GM12891 (cell line): ENCODE data around the gene FTO.

ENCODE experiments used
- POLR2A ChIP-seq: IDR thresholded peaks from 2 replicates; pipeline ENCODE4 v1.6.1; 2011; ENCODE audit warnings: low read depth, low read length, control low read depth
- TAF1 ChIP-seq: IDR thresholded peaks from 2 replicates; pipeline ENCODE4 v1.6.1; 2011; ENCODE audit warnings: low read depth, low read length, control low read depth

- TF ChIP-seq POLR2A (no peak), TAF1 (no peak)
Observed at GRCh38 chr16:53866520-53866919, 162.6 kb downstream of the FTO start.
